ENCODE measurements around the gene NAA80.
A peak's percentile ranks its signal among the peaks of the same experiment; 100 is the strongest.

The NAA80 gene, protein sequence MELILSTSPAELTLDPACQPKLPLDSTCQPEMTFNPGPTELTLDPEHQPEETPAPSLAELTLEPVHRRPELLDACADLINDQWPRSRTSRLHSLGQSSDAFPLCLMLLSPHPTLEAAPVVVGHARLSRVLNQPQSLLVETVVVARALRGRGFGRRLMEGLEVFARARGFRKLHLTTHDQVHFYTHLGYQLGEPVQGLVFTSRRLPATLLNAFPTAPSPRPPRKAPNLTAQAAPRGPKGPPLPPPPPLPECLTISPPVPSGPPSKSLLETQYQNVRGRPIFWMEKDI

DNA sequence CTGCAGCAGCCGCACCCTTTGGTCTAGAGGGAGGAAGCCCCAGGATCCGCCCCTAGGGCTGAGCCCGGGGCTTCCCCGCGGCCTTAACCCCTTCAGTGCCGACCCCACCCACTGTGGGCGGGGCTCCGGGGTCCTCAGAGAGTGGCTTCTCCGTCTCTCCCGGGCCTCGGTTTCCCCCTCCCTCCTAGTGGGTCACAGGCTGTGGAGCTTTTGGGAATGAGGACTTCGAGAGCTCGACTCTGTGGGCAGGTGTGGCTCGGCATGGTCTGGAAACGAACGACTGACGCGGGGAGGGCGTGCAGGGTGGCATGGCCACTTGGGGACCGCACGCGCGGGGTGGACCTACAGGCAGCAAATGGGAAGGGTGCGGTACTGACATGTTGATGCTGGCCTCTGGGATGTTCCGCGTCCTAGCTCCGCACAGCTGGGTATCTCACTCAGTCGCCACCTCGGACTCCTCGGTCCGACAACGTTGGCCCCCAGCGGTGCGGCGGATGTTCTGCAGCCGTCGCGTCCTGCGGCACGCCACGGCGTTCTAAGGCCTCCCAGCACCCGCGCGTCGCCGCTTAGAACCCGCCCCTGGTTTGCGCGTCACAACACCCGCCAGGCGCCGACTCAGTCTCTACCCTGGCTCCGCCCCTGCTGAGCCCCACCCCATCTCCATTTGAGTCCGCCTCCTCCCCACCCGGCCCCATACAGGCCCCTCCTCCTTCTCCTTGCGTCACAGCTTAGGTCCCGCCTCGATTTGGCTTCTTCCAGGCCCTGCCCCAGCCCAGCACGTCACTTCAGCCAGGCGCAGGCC lies at the start of gene NAA80, which contains the start of gene HYAL3:
Gene NAA80, minus strand, starts transcription at position 570 of the 802 bp plus-strand sequence. CDS start 1,942 bp downstream, outside the sequence.
Gene HYAL3, minus strand, starts transcription at position 570 of the 802 bp plus-strand sequence. CDS start 3,803 bp downstream, outside the sequence.
- DNase-seq: peak; percentile 98

DNA sequence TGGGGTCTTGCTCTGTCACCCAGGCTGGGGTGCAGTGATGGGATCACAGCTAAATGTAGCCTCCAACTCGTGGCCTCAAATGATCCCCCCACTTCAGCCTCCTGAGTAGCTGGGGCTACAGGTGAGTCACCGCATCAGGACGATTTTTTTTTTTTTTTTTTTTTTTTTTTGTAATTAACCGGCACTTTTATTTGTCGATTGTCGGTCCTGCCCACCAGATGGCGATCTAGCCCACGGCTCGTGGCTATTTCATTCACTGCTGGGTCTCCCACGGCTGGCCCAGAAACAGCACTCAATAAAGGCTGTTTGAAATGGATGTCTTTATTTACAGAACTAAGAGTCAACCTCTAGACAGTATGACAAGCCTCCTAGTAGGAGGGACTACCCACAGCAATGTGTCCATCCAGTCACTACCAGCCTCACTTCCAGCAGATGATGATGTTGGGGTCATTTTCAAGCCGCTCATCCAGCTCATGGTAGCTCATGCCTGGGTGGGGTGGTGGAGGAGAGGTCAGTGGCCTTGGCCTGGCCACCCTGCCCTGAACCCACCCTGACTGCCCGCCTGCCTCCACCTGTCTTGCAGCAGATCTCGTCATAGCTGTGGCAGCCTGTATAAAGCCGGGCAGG lies 48.1 kb upstream of the NAA80 start:
- DNase-seq: peak; percentile 71

DNA sequence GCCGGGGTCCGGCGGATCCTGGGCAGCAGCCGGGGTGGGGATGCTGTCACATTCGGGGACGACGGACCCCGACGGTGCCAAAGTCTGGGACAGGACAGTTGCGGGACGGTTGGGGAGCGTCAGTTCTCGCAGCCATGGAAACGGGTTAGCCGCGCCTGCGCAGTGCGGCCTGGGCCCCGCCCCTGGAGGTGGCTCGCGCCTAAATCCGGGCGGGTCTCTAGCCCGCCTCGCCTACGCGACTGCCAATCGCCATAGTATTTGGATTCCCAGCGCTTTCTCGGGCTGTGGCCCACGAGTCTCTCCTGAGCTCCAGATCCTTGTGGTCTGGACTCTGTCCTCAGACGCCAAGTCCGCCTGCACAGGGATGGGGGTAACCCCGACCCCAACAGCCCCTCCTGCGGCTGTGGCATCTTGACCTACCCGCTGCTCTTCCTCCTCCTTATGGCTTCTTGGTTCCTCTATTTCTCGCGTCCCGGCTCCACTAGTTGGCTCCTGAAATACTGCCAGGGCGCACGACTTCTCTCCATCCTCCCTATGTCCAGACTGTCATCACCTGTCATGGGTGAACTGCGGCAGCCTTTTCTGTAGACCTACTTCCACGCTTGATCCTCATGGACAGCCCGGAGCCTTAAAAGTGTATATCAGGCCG lies 46.5 kb upstream of the NAA80 start, which contains the start of gene ZMYND10:
Gene ZMYND10, minus strand, starts transcription at position 147 of the 649 bp plus-strand sequence. CDS start 153 bp downstream, outside the sequence.
- no peak for DNase-seq

DNA sequence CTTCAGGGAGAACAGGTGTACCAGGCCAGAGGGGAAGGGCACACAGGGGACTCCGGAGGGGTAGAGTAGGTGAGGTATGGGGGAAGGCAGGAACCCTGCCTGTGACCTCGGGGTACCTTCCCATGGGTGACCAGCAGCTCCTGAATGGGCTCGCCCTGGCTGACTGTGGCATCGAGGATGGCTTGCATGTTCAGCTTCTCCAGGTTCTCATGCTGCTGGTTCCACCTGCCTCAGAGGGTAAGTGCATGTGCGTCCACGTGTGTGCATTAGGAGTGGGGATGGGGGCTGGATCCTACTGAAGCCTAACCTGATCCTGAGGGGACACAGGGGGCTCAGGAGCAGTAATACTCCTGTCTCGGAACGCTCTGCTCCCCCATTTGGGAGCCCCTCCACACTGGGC lies 45.8 kb upstream of the NAA80 start:
- no peak for DNase-seq

DNA sequence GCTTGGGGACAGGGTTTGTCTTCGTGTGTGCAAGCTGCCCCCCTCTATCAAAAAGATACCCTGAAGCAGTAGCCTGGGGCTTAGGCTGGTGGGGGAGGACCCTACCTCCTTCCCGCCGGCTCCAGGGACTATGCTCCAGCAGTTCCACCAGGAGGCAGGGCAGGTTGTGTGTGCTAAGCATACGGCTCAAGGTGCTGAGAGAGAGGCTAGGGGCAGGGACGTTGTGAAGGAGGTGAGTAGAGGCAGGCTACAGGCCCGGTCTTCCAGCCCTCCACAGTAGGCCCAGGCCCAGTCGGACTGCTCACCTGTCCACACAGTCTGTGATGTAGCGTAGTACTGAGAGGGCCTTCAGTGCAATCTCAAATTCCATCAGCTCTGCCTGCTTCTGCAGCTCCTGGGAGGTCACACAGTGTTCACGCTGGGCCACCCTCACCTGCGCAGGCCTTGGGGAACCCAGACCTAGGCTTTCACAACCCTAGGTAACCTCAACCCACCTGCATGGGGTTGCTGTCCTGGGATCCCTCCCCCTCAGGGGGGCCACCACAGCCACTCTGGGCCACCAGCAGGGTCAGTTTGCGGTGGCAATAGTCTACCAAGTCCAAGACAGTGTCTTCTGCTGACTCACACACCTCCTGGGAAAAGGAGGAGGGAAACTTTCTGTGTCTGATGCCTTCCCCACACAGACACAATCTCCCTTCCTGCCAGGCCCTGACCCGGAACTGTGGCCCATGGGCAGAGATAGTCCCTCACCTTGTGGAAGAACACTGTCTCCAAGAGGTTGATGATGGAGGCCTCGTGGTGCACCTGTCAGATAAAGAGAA lies 43.8 kb upstream of the NAA80 start:
- DNase-seq: no peak

DNA sequence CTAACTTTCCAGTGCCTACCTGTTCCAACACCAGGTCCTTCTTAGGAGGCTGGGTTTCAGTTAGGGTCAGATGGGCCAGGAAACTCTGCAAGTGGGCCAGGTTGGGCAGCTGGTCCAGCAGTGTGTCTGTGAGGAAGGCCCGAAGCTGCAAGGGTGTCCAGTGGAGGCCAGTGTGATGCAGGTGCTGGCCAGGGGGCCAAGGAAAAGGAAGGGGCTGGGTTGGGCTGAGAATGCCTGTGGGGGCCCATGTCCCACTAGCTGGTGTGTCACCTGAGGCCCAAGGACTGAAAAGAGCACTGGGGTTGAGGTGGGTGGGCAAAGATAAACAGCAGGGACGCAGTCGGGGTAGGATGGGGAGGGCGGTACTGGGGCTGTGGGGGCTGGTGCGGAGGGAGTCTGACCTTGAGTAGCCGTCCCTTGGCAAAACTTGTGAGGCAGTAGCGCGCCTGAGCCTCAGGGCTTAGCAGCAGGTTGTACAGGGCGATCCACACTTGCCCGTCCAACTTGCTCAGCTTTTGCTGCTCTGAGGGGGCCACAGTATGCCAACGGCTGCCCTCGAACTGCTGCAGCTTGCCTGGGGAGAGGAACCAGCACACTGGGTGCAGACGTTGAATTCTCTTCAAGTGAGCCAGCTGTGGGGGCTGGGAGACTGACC lies 42.9 kb upstream of the NAA80 start:
- DNase-seq: no peak

DNA sequence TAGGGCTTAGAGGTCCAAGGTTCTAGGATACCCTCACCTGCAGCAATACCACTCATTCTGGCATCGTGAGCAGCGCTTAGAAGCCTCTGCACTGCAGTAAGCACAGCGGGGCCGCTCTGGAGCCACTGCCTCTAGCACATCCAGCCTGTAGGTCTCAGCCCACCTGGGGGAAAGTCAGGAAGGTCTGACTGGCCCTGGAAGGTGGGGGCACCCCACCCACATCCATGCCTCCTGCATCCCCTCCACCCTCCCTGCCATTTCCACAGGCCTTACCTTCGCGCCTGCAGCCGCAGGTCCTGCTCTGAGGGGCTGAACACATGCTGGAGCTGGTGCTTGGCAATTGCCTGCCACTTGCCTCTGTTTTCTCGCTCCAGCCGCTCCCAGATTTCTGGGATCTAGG lies 42.3 kb upstream of the NAA80 start:
- DNase-seq: no peak

DNA sequence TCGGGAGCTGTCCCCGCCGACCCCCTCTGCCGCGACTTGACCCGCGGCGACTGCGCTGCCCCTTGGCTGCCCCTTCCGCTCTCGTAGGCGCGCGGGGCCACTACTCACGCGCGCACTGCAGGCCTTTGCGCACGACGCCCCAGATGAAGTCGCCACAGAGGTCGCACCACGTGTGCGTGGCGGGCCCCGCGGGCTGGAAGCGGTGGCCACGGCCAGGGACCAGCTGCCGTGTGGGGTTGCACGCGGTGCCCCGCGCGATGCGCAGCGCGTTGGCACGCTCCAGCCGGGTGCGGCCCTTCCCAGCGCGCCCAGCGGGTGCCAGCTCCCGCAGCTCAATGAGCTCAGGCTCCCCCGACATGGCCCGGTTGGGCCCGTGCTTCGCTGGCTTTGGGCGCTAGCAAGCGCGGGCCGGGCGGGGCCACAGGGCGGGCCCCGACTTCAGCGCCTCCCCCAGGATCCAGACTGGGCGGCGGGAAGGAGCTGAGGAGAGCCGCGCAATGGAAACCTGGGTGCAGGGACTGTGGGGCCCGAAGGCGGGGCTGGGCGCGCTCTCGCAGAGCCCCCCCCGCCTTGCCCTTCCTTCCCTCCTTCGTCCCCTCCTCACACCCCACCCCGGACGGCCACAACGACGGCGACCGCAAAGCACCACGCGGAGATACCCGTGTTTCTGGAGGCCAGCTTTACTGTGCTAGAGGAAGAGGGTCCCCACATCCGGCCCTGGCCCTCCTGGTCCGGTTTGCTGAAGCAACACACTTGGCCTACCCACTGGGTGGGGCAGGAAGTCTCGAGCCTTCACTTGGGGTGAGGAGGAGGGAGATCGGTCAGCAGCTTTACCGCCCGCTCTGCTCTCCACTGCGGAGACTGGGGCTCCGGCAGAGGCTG lies 41.5 kb upstream of the NAA80 start, which contains the start of gene RASSF1:
Gene RASSF1, minus strand, starts transcription at position 389 of the 882 bp plus-strand sequence. Its CDS starts 31 bp downstream, at position 358.
- DNase-seq: peak; percentile 82

DNA sequence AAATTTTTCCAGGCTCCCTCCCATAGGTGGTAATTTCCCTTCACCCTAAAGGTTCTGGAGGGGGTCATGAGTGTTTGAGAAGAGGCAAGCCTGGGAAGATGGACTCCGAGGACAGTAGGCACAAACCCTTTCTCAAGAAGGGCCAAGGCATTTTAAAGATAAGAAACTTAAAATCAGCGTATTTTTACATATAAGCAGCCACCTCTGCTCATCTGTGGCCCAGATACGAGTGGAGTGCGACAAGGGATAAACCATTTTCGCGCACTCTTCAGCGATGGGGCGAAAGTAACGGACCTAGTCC lies 40.9 kb upstream of the NAA80 start:
- DNase-seq: peak; percentile 51

DNA sequence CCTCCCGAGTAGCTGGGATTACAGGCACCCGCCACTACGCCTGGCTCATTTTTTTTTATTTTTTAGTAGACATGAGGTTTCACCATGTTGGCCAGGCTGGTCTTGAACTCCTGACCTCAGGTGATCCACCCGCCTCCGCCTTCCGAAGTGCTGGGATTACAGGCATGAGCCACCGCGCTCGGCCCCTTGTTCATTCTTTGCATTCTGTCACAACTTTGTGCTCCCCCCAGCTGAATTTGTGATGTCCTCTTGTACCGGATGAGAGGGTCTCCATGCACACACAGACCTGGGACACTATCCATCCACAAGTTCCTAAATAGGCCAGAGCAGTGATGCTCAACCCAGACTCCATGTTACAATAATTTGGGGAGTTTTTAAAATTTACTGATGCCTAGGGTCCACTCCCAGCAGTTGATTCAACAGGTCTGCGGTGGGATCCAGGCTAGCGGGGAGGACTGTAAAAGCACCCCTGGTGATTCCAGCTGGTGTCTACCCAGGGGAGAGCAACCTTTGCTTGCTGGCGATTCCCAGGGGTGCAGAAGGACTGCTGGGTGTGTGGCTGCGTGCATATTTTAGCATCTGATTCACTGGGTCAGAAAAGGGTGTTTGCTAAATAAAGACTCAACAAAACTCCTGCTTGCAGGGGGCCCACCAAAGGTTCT lies 40.4 kb upstream of the NAA80 start:
- peak; percentile 46 for DNase-seq

DNA sequence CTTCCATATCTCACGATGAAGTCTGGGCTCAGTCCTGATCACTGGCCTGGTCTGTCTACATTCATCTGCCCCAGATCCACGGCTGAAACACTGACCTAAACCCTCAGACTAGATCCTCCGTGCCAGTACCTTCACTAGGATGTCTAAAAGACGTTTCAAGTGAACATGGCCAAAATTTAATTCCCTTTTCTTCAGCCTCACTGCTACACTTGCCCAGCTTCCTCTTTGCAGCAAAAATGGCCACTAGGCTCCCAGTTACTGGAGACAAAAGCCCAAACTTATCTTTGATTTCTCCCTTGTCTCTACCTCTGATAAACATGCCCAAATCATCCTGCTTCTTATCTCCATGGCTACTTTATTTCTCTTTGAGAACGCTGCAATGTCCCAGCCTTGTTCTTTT lies 39.8 kb upstream of the NAA80 start:
- DNase-seq: peak; percentile 68

DNA sequence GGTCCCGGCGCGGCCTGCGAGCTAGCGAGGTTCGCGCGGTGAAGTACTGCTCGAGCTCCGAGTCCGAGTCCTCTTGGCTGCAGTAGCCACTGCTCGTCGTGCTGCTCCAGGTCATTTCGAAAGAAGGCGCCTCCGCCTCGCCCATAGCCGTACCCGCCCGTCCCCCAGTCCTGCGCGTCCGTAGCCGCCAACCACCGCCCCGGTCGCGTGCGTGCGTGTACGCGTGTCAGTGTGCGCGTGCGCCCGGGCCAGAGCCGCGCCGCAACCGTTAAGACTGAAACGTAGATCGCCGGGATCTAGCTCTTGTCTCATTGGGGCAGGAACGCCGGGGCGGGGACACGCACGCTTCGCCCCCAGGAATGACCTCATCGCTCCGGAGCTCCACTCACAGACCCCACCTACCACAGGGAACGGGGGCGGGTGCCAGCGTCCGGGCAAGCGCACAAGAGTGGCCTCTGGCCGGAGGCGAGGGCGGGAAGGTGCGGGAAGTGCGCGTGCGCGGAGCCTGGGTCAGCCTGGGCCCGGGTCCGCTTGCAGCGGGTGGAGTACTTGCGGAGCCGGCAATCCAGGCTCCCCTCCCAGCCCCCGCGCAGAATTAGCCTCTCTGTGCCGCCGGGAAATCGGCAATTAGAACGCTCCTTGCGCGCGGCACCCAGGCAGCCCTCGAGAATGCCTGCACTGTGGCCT lies 38.1 kb upstream of the NAA80 start:
- peak; percentile 97 for DNase-seq

DNA sequence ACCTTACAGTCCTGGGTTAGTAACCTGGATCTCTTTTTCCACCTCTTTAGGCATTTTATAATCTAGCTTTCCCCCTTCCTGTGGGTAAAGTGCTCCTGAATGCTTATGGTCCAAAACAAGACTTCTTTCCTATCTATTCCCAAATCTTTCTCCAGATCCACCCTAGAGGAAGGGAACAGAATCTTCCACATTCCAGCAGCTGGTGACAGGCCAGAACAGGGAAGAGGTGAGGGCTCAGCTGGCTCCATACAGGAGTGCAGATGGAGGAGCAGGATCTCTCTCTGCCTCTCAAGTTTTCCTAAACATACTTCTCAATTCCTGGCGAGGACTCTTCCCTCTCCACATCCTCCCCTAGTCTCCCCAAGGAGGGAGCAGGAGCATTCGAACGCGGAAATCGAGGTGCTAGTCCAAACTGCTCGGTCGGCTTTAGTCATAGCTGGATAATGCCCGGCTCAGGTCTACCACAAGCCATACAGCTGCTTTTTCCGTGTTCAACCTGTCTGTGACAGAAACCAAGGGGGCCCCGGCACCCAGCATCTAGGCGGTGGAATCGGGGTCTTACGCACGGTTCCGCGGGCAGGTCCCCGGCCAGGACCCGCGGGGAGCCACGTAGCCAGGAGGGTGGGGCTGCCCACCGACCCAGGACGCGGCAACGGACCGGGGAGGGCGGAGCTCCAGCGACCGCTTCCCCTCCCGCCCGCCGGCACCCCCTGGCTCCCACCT lies 37.4 kb upstream of the NAA80 start:
- peak; percentile 45 for DNase-seq

DNA sequence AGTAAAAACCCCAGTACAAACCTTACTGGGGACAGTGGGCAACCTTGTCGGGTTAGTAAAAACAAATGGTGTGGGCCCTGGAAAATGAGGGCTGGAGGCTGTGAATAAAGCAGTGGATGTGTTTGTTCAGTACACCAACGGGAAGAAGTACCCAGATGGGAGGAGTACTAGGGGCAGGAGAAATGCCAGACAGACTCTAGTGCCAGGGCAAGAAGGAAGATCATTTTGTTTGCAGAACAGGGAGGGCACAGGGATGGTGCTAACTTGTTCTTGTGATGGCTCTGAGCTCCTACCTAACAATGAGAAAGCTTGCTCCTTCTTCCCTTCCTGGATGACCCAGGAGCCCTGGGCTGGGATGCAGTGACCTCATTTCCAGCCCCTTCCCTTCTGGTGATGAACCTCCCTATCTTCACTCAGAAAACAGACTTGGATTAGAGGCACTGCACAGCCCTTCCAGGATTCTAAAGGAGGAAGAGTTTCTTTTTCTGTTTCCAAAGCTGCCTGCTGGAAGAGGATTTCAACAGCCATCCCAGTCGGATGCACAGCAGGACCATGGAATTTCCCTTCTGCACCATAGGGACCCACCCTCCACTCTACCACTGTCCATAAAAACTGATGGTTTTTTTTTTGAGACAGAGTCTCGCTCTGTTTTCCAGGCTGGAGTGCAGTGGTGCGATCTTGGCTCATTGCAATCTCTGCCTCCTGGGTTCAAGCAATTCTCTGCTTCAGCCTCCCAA lies 35.3 kb upstream of the NAA80 start:
- no peak for DNase-seq

DNA sequence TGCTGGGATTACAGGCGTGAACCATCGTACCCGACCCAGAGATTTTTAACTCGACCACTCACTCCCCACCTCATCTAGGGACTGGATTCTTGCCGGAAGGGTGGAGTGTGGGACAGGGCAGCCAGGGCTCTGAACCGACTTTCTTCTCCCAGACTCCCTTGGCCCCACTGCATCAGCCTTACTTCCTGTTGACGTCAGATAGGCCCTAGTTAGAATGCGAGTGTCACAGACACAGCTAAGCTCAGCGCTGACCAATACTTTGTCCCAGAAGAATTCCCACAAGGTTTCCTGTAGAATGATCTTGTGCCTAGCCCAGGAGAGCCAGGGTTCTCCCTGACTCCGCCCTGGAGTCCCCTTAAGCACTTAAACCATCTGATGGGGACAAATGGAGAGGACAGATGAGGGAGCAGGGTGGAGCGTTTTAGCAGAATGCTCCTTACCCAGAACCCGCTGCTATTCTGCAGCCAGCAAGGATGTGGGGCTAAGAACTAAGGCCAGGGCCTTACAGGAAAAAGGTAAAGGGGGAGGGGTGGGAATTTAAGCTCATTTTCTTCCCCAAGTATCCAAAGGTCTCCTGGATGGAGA lies 34.6 kb upstream of the NAA80 start:
- no peak for DNase-seq

DNA sequence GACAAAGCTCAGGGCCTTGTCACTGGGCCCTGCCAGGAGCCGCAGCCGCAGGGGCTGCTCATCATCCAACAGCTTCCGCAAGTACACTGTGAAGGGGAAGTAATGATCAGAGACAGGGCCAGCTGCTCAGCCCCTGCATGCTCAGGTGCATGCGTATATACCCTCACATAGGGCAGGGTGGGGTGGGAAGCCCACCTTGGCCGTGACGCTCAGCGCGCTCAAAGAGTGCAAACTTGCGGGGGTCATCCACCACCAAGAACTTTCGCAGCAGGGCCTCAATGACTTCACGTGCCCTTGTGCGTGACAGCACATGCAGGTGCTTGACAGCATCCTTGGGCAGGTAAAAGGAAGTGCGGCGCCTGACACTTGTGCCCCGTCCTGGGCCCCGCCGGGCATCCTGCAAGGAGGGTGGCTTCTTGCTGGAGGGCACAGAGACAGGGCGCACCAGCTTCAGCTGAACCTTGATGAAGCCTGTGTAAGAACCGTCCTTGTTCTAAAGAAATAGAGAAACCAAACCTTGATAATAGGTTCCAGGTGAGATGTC lies 32.2 kb upstream of the NAA80 start:
- DNase-seq: no peak

DNA sequence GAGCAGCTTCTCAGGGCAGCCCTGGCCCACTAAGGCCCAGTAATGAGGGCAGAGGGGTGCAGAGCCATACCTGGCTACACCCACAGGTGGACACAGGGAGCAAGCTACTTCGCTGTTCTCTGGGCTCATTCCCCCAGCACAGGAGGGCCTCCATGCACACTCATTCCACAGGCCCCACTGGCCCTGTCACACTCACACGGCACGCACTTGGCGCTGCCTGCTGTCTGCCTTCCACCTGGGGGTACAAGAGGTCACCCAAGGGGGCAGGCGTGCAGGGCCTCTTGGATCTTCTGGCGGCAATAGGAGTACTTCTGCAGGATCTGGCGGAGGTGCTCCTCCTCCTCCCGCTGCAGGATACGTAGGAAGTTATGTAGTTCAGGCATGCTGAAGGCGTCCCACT lies 31.1 kb upstream of the NAA80 start:
- DNase-seq: no peak

All from OCI-M1 (cell line).